Measurements from ENCODE around the gene FRMD3.

- no peak for TF ChIP-seq CTCF (IDR thresholded peaks at IDR 0.05)
- no peak for TF ChIP-seq KAT7 (CRISPR knock-in tag; IDR thresholded peaks at IDR 0.05; ENCODE audit: borderline replicate concordance)
- no peak for TF ChIP-seq NR1H2 (CRISPR knock-in tag; IDR thresholded peaks at IDR 0.05)
- TF ChIP-seq ERG (CRISPR knock-in tag; IDR thresholded peaks at IDR 0.05): no peak
These were observed 81.2 kb downstream of the FRMD3 start for GRCh38 chr9:83457005-83457404.

Data from WTC11 (cell line).